ENCODE data around the gene GPR142. TPM values are rescaled to one million over a fixed set of nuclear protein-coding genes. Genes with fewer than 3 reads are reported as not detected.

GPR142 gene
- total RNA-seq, 1 experiment from 2014 or later = not detected

DNA sequence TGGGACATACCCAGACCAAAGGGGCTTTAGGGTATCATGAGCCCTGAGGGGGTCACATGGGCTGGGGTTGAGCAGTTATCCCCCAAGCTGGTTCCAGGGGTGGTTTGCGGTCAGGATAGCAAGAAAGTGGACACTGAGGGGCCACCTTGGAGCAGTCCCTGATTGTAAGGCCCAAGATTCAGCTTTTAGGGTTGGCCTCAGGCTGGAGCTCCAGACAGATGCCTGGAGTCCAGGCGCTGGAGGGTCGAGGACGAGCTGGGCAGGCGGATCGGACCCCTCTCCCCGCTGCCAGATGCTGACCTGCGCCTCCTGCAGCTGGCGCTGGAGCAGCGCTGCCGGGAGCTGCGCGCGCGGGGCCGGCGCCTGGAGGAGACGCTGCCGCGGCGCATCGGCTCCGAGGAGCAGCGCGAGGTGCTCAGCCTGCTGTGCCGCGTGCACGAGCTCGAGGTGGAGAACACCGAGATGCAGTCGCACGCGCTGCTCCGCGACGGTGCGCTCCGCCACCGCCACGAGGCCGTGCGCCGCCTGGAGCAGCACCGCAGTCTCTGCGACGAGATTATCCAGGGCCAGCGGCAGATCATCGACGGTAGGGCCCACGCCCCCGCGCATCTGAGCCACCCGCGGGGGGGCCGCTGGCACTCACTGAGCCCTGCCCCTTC is 15.6 kb upstream of the GPR142 start (continued):
- TF ChIP-seq GABPB1 (CRISPR knock-in tag; IDR thresholded peaks at IDR 0.05) (no peak), SMAD4 (CRISPR knock-in tag; IDR thresholded peaks at IDR 0.05) (no peak; the same call in 1 of the 2 replicates), CREB1 (CRISPR knock-in tag; IDR thresholded peaks at IDR 0.05) (peak; percentile 86), ZNF138 (CRISPR knock-in tag; conservative IDR thresholded peaks at IDR 0.05) (peak; percentile 96; the same call in 1 of the 2 replicates), IRF2 (CRISPR knock-in tag; IDR thresholded peaks at IDR 0.05; ENCODE audit: borderline replicate concordance, low read depth) (no peak), ESRRA (CRISPR knock-in tag; IDR thresholded peaks at IDR 0.05; ENCODE audit: borderline replicate concordance) (peak; percentile 93; the same call in 1 of the 2 replicates), SOX15 (CRISPR knock-in tag; IDR thresholded peaks at IDR 0.05) (no peak), ZBTB21 (CRISPR knock-in tag; IDR thresholded peaks at IDR 0.05; ENCODE audit: borderline replicate concordance) (peak; percentile 93), NR3C1 (CRISPR knock-in tag; conservative IDR thresholded peaks at IDR 0.05; ENCODE audit: low read depth) (no peak; the same call in 1 of the 2 replicates), NR1H2 (CRISPR knock-in tag; IDR thresholded peaks at IDR 0.05) (no peak), ZNF219 (CRISPR knock-in tag; IDR thresholded peaks at IDR 0.05; ENCODE audit: borderline replicate concordance) (peak; percentile 89), HMGA2 (CRISPR knock-in tag; IDR thresholded peaks at IDR 0.05) (no peak), ZNF263 (CRISPR knock-in tag; IDR thresholded peaks at IDR 0.05; ENCODE audit: low read depth) (0 out of 2 replicates have a peak, but pooled peaks have one; percentile 32), TEAD1 (CRISPR knock-in tag; IDR thresholded peaks at IDR 0.05) (peak; percentile 92), ZNF396 (CRISPR knock-in tag; IDR thresholded peaks at IDR 0.05; ENCODE audit: borderline replicate concordance) (no peak), ZNF232 (CRISPR knock-in tag; IDR thresholded peaks at IDR 0.05) (peak; percentile 88)
- TF ChIP-seq, protein P1, sequence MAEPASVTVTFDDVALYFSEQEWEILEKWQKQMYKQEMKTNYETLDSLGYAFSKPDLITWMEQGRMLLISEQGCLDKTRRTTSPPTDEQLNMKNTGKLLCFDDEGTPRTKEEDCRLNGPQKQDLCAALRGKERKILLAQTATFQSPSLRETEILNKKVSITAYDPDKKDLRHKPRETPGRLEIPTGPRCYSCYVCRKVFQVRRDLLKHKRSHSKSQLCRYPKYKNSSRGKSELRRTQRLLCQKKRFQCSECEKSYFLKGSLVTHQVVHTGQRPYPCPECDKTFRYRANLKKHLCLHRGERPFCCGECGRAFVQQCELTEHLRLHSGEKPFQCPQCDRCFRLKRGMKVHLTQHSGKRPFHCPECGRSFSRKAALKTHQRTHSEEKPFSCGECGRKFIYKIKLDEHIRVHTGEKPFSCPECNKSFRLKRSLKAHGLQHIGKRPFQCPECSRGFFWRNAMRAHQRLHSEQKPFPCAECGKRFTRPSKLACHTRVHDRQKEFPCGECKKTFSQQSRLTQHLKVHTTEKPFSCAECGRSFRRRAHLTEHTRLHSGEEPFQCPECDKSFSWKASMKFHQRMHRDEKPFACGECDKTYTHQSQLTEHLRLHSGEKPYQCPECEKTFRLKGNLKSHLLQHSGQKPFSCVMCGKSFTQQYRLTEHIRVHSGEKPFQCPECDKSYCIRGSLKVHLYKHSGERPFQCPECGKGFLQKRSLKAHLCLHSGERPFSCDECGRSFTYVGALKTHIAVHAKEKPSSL (CRISPR knock-in tag; conservative IDR thresholded peaks at IDR 0.05) = no peak
- TF ChIP-seq, protein P2, sequence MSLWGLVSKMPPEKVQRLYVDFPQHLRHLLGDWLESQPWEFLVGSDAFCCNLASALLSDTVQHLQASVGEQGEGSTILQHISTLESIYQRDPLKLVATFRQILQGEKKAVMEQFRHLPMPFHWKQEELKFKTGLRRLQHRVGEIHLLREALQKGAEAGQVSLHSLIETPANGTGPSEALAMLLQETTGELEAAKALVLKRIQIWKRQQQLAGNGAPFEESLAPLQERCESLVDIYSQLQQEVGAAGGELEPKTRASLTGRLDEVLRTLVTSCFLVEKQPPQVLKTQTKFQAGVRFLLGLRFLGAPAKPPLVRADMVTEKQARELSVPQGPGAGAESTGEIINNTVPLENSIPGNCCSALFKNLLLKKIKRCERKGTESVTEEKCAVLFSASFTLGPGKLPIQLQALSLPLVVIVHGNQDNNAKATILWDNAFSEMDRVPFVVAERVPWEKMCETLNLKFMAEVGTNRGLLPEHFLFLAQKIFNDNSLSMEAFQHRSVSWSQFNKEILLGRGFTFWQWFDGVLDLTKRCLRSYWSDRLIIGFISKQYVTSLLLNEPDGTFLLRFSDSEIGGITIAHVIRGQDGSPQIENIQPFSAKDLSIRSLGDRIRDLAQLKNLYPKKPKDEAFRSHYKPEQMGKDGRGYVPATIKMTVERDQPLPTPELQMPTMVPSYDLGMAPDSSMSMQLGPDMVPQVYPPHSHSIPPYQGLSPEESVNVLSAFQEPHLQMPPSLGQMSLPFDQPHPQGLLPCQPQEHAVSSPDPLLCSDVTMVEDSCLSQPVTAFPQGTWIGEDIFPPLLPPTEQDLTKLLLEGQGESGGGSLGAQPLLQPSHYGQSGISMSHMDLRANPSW (CRISPR knock-in tag; conservative IDR thresholded peaks at IDR 0.05; ENCODE audit: low read depth) = 0 out of 2 replicates have a peak, but pooled peaks have one; percentile 58
- TF ChIP-seq, protein P3, sequence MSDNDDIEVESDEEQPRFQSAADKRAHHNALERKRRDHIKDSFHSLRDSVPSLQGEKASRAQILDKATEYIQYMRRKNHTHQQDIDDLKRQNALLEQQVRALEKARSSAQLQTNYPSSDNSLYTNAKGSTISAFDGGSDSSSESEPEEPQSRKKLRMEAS (CRISPR knock-in tag; IDR thresholded peaks at IDR 0.05) = peak; percentile 98
- TF ChIP-seq, protein P4, sequence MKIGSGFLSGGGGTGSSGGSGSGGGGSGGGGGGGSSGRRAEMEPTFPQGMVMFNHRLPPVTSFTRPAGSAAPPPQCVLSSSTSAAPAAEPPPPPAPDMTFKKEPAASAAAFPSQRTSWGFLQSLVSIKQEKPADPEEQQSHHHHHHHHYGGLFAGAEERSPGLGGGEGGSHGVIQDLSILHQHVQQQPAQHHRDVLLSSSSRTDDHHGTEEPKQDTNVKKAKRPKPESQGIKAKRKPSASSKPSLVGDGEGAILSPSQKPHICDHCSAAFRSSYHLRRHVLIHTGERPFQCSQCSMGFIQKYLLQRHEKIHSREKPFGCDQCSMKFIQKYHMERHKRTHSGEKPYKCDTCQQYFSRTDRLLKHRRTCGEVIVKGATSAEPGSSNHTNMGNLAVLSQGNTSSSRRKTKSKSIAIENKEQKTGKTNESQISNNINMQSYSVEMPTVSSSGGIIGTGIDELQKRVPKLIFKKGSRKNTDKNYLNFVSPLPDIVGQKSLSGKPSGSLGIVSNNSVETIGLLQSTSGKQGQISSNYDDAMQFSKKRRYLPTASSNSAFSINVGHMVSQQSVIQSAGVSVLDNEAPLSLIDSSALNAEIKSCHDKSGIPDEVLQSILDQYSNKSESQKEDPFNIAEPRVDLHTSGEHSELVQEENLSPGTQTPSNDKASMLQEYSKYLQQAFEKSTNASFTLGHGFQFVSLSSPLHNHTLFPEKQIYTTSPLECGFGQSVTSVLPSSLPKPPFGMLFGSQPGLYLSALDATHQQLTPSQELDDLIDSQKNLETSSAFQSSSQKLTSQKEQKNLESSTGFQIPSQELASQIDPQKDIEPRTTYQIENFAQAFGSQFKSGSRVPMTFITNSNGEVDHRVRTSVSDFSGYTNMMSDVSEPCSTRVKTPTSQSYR (CRISPR knock-in tag; IDR thresholded peaks at IDR 0.05) = peak; percentile 91
- TF ChIP-seq, protein P5, sequence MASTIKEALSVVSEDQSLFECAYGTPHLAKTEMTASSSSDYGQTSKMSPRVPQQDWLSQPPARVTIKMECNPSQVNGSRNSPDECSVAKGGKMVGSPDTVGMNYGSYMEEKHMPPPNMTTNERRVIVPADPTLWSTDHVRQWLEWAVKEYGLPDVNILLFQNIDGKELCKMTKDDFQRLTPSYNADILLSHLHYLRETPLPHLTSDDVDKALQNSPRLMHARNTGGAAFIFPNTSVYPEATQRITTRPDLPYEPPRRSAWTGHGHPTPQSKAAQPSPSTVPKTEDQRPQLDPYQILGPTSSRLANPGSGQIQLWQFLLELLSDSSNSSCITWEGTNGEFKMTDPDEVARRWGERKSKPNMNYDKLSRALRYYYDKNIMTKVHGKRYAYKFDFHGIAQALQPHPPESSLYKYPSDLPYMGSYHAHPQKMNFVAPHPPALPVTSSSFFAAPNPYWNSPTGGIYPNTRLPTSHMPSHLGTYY (CRISPR knock-in tag; IDR thresholded peaks at IDR 0.05) = no peak
- TF ChIP-seq, protein P6, sequence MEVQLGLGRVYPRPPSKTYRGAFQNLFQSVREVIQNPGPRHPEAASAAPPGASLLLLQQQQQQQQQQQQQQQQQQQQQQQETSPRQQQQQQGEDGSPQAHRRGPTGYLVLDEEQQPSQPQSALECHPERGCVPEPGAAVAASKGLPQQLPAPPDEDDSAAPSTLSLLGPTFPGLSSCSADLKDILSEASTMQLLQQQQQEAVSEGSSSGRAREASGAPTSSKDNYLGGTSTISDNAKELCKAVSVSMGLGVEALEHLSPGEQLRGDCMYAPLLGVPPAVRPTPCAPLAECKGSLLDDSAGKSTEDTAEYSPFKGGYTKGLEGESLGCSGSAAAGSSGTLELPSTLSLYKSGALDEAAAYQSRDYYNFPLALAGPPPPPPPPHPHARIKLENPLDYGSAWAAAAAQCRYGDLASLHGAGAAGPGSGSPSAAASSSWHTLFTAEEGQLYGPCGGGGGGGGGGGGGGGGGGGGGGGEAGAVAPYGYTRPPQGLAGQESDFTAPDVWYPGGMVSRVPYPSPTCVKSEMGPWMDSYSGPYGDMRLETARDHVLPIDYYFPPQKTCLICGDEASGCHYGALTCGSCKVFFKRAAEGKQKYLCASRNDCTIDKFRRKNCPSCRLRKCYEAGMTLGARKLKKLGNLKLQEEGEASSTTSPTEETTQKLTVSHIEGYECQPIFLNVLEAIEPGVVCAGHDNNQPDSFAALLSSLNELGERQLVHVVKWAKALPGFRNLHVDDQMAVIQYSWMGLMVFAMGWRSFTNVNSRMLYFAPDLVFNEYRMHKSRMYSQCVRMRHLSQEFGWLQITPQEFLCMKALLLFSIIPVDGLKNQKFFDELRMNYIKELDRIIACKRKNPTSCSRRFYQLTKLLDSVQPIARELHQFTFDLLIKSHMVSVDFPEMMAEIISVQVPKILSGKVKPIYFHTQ (CRISPR knock-in tag; IDR thresholded peaks at IDR 0.05) = no peak
- TF ChIP-seq, protein P7, sequence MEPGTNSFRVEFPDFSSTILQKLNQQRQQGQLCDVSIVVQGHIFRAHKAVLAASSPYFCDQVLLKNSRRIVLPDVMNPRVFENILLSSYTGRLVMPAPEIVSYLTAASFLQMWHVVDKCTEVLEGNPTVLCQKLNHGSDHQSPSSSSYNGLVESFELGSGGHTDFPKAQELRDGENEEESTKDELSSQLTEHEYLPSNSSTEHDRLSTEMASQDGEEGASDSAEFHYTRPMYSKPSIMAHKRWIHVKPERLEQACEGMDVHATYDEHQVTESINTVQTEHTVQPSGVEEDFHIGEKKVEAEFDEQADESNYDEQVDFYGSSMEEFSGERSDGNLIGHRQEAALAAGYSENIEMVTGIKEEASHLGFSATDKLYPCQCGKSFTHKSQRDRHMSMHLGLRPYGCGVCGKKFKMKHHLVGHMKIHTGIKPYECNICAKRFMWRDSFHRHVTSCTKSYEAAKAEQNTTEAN (CRISPR knock-in tag; IDR thresholded peaks at IDR 0.05) = peak; percentile 52; the same call in 1 of the 2 replicates
- TF ChIP-seq, protein P8, sequence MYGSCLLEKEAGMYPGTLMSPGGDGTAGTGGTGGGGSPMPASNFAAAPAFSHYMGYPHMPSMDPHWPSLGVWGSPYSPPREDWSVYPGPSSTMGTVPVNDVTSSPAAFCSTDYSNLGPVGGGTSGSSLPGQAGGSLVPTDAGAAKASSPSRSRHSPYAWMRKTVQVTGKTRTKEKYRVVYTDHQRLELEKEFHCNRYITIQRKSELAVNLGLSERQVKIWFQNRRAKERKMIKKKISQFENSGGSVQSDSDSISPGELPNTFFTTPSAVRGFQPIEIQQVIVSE (CRISPR knock-in tag; IDR thresholded peaks at IDR 0.05; ENCODE audit: borderline replicate concordance) = no peak
